ENCODE results near the gene MCM8. TPM values are rescaled to one million over a fixed set of nuclear protein-coding genes. Genes with fewer than 3 reads are reported as not detected.

The MCM8 gene
- total RNA-seq, 4 donors from 2014 or later, result 2.9 to 5.1 (median 3.4) TPM

DNA sequence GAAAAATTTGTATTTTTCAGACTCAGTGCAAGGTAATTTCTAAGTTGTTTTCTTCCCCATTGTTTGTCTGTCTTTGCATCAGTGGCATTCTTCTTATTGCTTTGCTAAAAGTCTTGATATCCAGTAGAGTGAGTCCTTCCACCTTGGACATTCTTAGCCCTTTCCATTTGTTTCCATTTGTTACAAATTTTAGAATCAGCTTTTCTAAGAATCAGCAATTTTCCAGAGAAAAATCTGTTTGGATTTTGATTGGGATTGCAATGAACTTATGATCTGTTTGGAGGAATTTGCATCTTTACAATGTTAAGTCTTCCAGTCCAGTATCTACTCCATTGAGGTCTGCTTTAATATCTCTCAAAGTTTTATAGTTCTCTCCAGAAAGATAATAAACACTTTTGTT, 67.0 kb downstream of the MCM8 start:
- Histone ChIP-seq H3K4me3 (no peak overlapping the region), H3K36me3 (peaks cover 0 to 21% (median 0%) of the 10 kb centered on the region in 3 donors), H3K27ac (no peak overlapping the region), H3K9me3 (no peaks in the 10 kb centered on the region), H3K27me3 (no peaks in the 10 kb centered on the region), H3K4me1 (peaks cover 0 to 15% (median 5%) of the 10 kb centered on the region in 4 donors)
- DNase-seq (ENCODE audit: low spot score in 2 of 2), result no peak
- no peak for TF ChIP-seq EP300 (IDR thresholded peaks at IDR 0.05)
- no peak for TF ChIP-seq CTCF (IDR thresholded peaks at IDR 0.05)
- no peak for TF ChIP-seq POLR2A (IDR thresholded peaks at IDR 0.05)

DNA sequence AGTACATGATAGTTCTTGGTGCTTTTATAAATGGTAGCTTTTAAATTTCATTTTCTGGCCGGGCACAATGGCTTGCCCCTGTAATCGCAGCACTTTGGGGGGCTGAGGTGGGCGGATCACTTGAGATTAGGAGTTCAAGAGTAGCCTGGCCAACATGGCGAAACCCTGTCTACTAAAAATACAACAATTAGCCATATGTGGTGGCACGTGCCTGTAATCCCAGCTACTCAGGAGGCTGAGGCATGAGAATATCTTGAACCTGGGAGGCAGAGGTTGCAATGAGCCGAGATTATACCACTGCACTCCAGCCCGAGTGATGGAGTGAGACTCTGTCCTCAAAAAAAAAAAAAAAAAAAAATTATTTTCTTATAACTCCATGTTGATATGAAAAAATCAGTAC, 67.4 kb downstream of the MCM8 start:
- no peak for DNase-seq (ENCODE audit: low spot score in 2 of 2)
- TF ChIP-seq EP300 (IDR thresholded peaks at IDR 0.05), result no peak
- TF ChIP-seq POLR2A (IDR thresholded peaks at IDR 0.05), result no peak
- TF ChIP-seq CTCF (IDR thresholded peaks at IDR 0.05), result no peak
- peaks cover 0 to 15% (median 5%) of the 10 kb centered on the region in 4 donors for H3K4me1 ChIP-seq
- WGBS, 2 donors, result 87 to 94% methylated on average over 7 of the region's 7 CpGs
- H3K36me3 ChIP-seq, result peaks cover 0 to 19% (median 0%) of the 10 kb centered on the region in 3 donors
- H3K27ac ChIP-seq, result no peak overlapping the region
- H3K27me3 ChIP-seq, result no peaks in the 10 kb centered on the region
- no peaks in the 10 kb centered on the region for H3K9me3 ChIP-seq
- no peak overlapping the region for H3K4me3 ChIP-seq

GRCh38 chr20:6024768-6025167, 74.3 kb downstream of the MCM8 start:
- TF ChIP-seq EP300 (IDR thresholded peaks at IDR 0.05) (no peak), POLR2A (IDR thresholded peaks at IDR 0.05) (no peak), CTCF (IDR thresholded peaks at IDR 0.05) (no peak)
- 95 to 100% methylated on average over 1 of the region's 1 CpG for WGBS, 2 donors
- no peak overlapping the region for H3K27ac ChIP-seq
- H3K36me3 ChIP-seq, result peaks cover 0 to 45% (median 0%) of the 10 kb centered on the region in 3 donors
- H3K9me3 ChIP-seq, result no peaks in the 10 kb centered on the region
- no peak for DNase-seq (ENCODE audit: low spot score in 2 of 2)
- H3K4me1 ChIP-seq, result peaks cover 0 to 10% (median 0%) of the 10 kb centered on the region in 4 donors
- no peak overlapping the region for H3K4me3 ChIP-seq
- H3K27me3 ChIP-seq, result no peaks in the 10 kb centered on the region

- peaks cover 0 to 22% (median 0%) of the 10 kb centered on the region in 4 donors for H3K4me1 ChIP-seq
- H3K27ac ChIP-seq, result no peak overlapping the region
- no peak overlapping the region for H3K4me3 ChIP-seq
- H3K27me3 ChIP-seq, result no peaks in the 10 kb centered on the region
- H3K36me3 ChIP-seq, result peaks cover 0 to 44% (median 0%) of the 10 kb centered on the region in 3 donors
- no peaks in the 10 kb centered on the region for H3K9me3 ChIP-seq
- 94 to 96% methylated on average over 3 of the region's 3 CpGs for WGBS, 2 donors
- TF ChIP-seq POLR2A (IDR thresholded peaks at IDR 0.05) (no peak), CTCF (IDR thresholded peaks at IDR 0.05) (no peak), EP300 (IDR thresholded peaks at IDR 0.05) (no peak)
- DNase-seq (ENCODE audit: low spot score in 2 of 2), result no peak
These were observed 75.6 kb downstream of the MCM8 start for GRCh38 chr20:6026051-6026450.

DNA sequence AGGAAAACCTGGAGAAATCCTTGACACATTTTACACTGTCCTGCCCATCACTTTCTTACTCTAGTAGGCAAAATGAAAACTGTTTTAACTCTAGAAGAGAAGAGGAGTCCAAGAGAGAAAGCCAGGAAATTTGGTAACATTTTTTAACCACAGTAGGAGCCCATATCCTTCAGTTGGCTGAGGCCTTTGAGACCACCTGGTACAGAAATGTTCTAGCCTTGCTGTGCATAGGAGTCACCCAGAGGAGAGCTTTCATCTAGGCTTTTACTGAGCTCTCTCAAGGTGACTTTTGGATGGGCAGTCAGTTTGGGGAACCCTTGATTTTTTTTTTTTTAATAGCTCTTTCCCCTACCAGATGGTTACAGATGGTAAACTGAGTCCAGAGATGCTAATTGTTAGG, 78.4 kb downstream of the MCM8 start:
- H3K4me1 ChIP-seq, result peaks cover 0 to 22% (median 0%) of the 10 kb centered on the region in 4 donors
- TF ChIP-seq CTCF (IDR thresholded peaks at IDR 0.05) (no peak), POLR2A (IDR thresholded peaks at IDR 0.05) (no peak), EP300 (IDR thresholded peaks at IDR 0.05) (no peak)

More for the DNA sequence above, 78.4 kb downstream of the MCM8 start:
- Histone ChIP-seq H3K27ac (no peak overlapping the region), H3K36me3 (peaks cover 0 to 38% (median 0%) of the 10 kb centered on the region in 3 donors), H3K27me3 (no peaks in the 10 kb centered on the region), H3K9me3 (no peaks in the 10 kb centered on the region), H3K4me3 (no peak overlapping the region)
- DNase-seq (ENCODE audit: low spot score in 2 of 2), result no peak
